ENCODE data around the gene CREG2. TPM values are rescaled to one million over a fixed set of nuclear protein-coding genes. Genes with fewer than 3 reads are reported as not detected.

Gene CREG2
- total RNA-seq, 1 experiment from 2014 or later = 119 TPM

DNA sequence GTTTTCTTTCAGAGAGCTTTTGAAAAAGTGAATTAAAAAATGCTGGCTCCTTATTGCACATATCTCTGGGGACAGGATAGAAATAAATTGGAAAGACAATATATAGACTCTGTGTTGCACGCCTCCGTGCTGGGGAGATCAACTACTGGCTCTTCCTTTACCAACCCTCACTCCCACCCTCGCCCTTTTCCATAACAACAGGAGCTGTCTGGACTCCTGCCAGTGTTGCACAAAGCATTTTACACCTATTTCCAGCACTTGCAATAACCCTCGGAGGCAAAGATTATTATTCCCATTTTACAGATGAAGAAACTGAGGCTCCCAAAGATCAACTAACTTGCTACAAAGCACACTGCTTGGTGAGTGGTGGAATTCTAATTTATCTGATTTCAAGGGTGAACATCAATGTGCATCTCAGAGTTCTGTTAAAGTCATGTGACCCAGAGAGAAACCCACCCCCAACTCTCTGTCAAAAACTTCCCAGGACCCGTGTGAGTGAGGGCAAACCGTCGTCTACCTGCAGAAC lies 4.2 kb downstream of the CREG2 start:
- H3K27me3 ChIP-seq (replicated peaks; ENCODE audit: control insufficient read depth, insufficient read depth, low read length) = no peaks in the 10 kb centered on the region
- POLR2A ChIA-PET = no interaction called here
- Mint-ChIP-seq H3K36me3 (ENCODE audit: insufficient read depth, unreplicated experiment) (peaks cover 57% of the 10 kb centered on the region), H3K27ac (ENCODE audit: unreplicated experiment) (no peak overlapping the region), H3K4me1 (ENCODE audit: low read depth, unreplicated experiment) (peaks cover 7% of the 10 kb centered on the region), H3K4me3 (ENCODE audit: unreplicated experiment) (no peak overlapping the region), H3K9me3 (ENCODE audit: unreplicated experiment) (no peaks in the 10 kb centered on the region), H3K27me3 (ENCODE audit: insufficient read depth, unreplicated experiment) (no peaks in the 10 kb centered on the region)
- BruUV-seq (replicated peaks) = no TSS peak
- peaks cover 7% of the 10 kb centered on the region for H3K4me1 ChIP-seq
- no peaks in the 10 kb centered on the region for H3K9me3 ChIP-seq
- CTCF ChIA-PET = interaction anchor here (0.8 kb wide), 1 partner anchor 637 kb away, joined by 3 read pairs; no protein-coding TSS in a partner anchor
- no peak overlapping the region for H3K4me3 ChIP-seq (ENCODE audit: low read depth, low read length)
- intact Hi-C loops (cut with micrococcal nuclease; ENCODE audit: unreplicated experiment) = loop anchor here (10.0 kb wide), 1 partner anchor 108 kb away; no protein-coding TSS in a partner anchor
- no peak for DNase-seq
- TF ChIP-seq, protein P1, sequence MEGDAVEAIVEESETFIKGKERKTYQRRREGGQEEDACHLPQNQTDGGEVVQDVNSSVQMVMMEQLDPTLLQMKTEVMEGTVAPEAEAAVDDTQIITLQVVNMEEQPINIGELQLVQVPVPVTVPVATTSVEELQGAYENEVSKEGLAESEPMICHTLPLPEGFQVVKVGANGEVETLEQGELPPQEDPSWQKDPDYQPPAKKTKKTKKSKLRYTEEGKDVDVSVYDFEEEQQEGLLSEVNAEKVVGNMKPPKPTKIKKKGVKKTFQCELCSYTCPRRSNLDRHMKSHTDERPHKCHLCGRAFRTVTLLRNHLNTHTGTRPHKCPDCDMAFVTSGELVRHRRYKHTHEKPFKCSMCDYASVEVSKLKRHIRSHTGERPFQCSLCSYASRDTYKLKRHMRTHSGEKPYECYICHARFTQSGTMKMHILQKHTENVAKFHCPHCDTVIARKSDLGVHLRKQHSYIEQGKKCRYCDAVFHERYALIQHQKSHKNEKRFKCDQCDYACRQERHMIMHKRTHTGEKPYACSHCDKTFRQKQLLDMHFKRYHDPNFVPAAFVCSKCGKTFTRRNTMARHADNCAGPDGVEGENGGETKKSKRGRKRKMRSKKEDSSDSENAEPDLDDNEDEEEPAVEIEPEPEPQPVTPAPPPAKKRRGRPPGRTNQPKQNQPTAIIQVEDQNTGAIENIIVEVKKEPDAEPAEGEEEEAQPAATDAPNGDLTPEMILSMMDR (IDR thresholded peaks at IDR 0.05; ENCODE audit: insufficient read depth in 1 of 2, low read depth in 1 of 2, low read length in 1 of 2, severe bottlenecking in 1 of 2, unreplicated experiment in 1 of 2) = no peak
- H3K36me3 ChIP-seq (ENCODE audit: control insufficient read depth, insufficient read depth, low read length) = no peaks in the 10 kb centered on the region

DNA sequence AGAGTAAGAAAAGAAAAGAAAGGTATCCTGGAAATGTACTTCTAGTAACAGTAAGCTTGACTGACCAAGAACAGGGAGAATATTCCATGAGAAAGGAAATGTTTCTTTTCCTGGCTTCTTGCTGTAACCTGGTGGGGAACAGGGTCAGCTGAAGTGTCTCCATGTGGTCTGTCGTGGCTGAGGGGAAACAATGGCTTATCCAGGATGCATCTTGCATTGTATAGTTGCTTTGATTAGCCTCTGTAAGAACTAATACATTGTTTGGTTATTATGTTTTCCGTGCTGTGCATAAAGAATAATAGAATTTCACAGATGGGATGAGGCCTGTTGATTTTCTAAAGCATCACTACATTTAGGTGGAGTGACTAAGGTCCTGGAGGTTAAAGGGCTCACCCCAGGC lies 4.9 kb downstream of the CREG2 start:
- no peaks in the 10 kb centered on the region for H3K9me3 Mint-ChIP-seq (ENCODE audit: unreplicated experiment)
- CTCF ChIA-PET = interaction anchor here (0.8 kb wide), 1 partner anchor 637 kb away, joined by 3 read pairs; no protein-coding TSS in a partner anchor
- intact Hi-C loops (cut with micrococcal nuclease; ENCODE audit: unreplicated experiment) = loop anchor here (10.0 kb wide), 1 partner anchor 108 kb away; no protein-coding TSS in a partner anchor
- H3K4me1 Mint-ChIP-seq (ENCODE audit: low read depth, unreplicated experiment) = peaks cover 7% of the 10 kb centered on the region
- H3K27ac Mint-ChIP-seq (ENCODE audit: unreplicated experiment) = no peak overlapping the region
- no TSS peak for BruUV-seq (replicated peaks)
- no peak for DNase-seq
- H3K4me1 ChIP-seq = peaks cover 6% of the 10 kb centered on the region; the same call in 1 of the 2 replicates
- POLR2A ChIA-PET = no interaction called here
- H3K36me3 ChIP-seq (ENCODE audit: control insufficient read depth, insufficient read depth, low read length) = no peaks in the 10 kb centered on the region
- H3K27me3 ChIP-seq (replicated peaks; ENCODE audit: control insufficient read depth, insufficient read depth, low read length) = no peaks in the 10 kb centered on the region
- H3K27me3 Mint-ChIP-seq (ENCODE audit: insufficient read depth, unreplicated experiment) = no peaks in the 10 kb centered on the region
- H3K36me3 Mint-ChIP-seq (ENCODE audit: insufficient read depth, unreplicated experiment) = peaks cover 57% of the 10 kb centered on the region
- no peak overlapping the region for H3K4me3 Mint-ChIP-seq (ENCODE audit: unreplicated experiment)
- no peak overlapping the region for H3K4me3 ChIP-seq (ENCODE audit: low read depth, low read length)
- TF ChIP-seq, protein P1 (IDR thresholded peaks at IDR 0.05; ENCODE audit: insufficient read depth in 1 of 2, low read depth in 1 of 2, low read length in 1 of 2, severe bottlenecking in 1 of 2, unreplicated experiment in 1 of 2) = no peak
- no peaks in the 10 kb centered on the region for H3K9me3 ChIP-seq

DNA sequence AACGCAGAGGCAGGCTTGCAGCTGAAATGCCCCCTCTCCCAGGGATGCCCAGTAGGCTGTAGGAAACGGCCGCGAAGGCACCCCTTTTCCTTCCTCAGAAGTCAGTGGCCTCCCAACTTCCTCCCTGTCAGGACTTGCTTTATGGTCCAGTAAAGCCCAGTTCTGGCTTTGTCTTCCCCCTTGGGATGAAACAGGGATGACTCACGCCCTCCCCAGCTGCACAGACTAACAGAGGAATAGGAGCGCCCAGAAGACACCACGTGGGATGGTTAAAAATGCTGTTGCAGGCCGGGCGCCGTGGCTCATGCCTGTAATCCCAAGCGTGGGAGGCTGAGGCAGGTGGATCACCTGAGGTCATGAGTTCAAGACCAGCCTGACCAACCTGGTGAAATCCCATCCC lies 6.9 kb downstream of the CREG2 start:
- TF ChIP-seq, protein P1 (IDR thresholded peaks at IDR 0.05; ENCODE audit: insufficient read depth in 1 of 2, low read depth in 1 of 2, low read length in 1 of 2, severe bottlenecking in 1 of 2, unreplicated experiment in 1 of 2) = no peak
- H3K9me3 Mint-ChIP-seq (ENCODE audit: unreplicated experiment) = no peaks in the 10 kb centered on the region
- H3K27ac Mint-ChIP-seq (ENCODE audit: unreplicated experiment) = no peak overlapping the region
- H3K27me3 Mint-ChIP-seq (ENCODE audit: insufficient read depth, unreplicated experiment) = no peaks in the 10 kb centered on the region
- CTCF ChIA-PET = no interaction called here
- no peaks in the 10 kb centered on the region for H3K27me3 ChIP-seq (replicated peaks; ENCODE audit: control insufficient read depth, insufficient read depth, low read length)
- peaks cover 53% of the 10 kb centered on the region for H3K36me3 Mint-ChIP-seq (ENCODE audit: insufficient read depth, unreplicated experiment)
- H3K4me3 Mint-ChIP-seq (ENCODE audit: unreplicated experiment) = no peak overlapping the region
- POLR2A ChIA-PET = no interaction called here
- H3K36me3 ChIP-seq (ENCODE audit: control insufficient read depth, insufficient read depth, low read length) = no peaks in the 10 kb centered on the region; the same call in 1 of the 2 replicates
- peaks cover 7% of the 10 kb centered on the region for H3K4me1 Mint-ChIP-seq (ENCODE audit: low read depth, unreplicated experiment)
- H3K4me3 ChIP-seq (ENCODE audit: low read depth, low read length) = no peak overlapping the region
- H3K4me1 ChIP-seq = peaks cover 4% of the 10 kb centered on the region; the same call in 1 of the 2 replicates
- H3K9me3 ChIP-seq = no peaks in the 10 kb centered on the region
- no peak for DNase-seq
- intact Hi-C loops (cut with micrococcal nuclease; ENCODE audit: unreplicated experiment) = loop anchor here (10.0 kb wide), 1 partner anchor 106 kb away; no protein-coding TSS in a partner anchor
- BruUV-seq (replicated peaks) = no TSS peak
